H9 (cell line): ENCODE results near the gene DRGX. TPM values are rescaled to one million over a fixed set of nuclear protein-coding genes. Genes with fewer than 3 reads are reported as not detected.

Experiments
- DNase-seq: peaks from one replicate; pipeline ENCODE4 v3.0.0-alpha.2; 2017
- H2AFZ ChIP-seq: one replicate; pipeline ENCODE4 v1.6.1; 2013; ENCODE audit warnings: mild to moderate bottlenecking, low read length, control low read depth, moderate library complexity
- H2AK5ac ChIP-seq: 2 replicates; pipeline ENCODE4 v1.6.1; 2013; ENCODE audit warnings: low read length, control low read depth, mixed read lengths; ENCODE audit not compliant: insufficient read length
- H2BK120ac ChIP-seq: one replicate; pipeline ENCODE4 v1.6.1; 2013; ENCODE audit warnings: low read depth, mild to moderate bottlenecking, low read length, control low read depth, inconsistent platforms; ENCODE audit not compliant: poor library complexity, severe bottlenecking
- H2BK12ac ChIP-seq: 2 replicates; pipeline ENCODE4 v1.6.1; 2013; ENCODE audit warnings: low read length, control low read depth, mixed read lengths, low read depth; ENCODE audit not compliant: insufficient read length
- H2BK15ac ChIP-seq: 2 replicates; pipeline ENCODE4 v1.6.1; 2013; ENCODE audit warnings: low read depth, low read length, control low read depth
- H2BK20ac ChIP-seq: one replicate; pipeline ENCODE4 v1.6.1; 2013; ENCODE audit warnings: low read depth, mild to moderate bottlenecking, low read length, control low read depth, inconsistent platforms; ENCODE audit not compliant: poor library complexity, severe bottlenecking
- H2BK5ac ChIP-seq: 2 replicates; pipeline ENCODE4 v1.6.1; 2013; ENCODE audit warnings: low read length, control low read depth, mixed read lengths; ENCODE audit not compliant: insufficient read length
- H3K14ac ChIP-seq: 2 replicates; pipeline ENCODE4 v1.6.1; 2013; ENCODE audit warnings: low read length, control low read depth; ENCODE audit not compliant: insufficient read depth
- H3K18ac ChIP-seq: 2 replicates; pipeline ENCODE4 v1.6.1; 2013; ENCODE audit warnings: low read depth, mild to moderate bottlenecking, mixed read lengths, low read length, control low read depth; ENCODE audit not compliant: insufficient read length
- H3K23ac ChIP-seq: 2 replicates; pipeline ENCODE4 v1.6.1; 2013; ENCODE audit warnings: low read length, control low read depth, mixed read lengths, low read depth; ENCODE audit not compliant: insufficient read length
- H3K23me2 ChIP-seq: 2 replicates; pipeline ENCODE4 v1.6.1; 2013; ENCODE audit warnings: low read depth, mild to moderate bottlenecking, mixed read lengths, low read length, control low read depth; ENCODE audit not compliant: insufficient read length, poor library complexity, severe bottlenecking
- H3K27ac ChIP-seq: 2 replicates; pipeline ENCODE4 v1.5.1; 2013; ENCODE audit warnings: low read length, control low read depth, mixed read lengths, low read depth; ENCODE audit not compliant: insufficient read length
- H3K27me3 ChIP-seq: 2 replicates; pipeline ENCODE4 v1.6.1; 2013; ENCODE audit warnings: low read length, control low read depth, inconsistent platforms; ENCODE audit not compliant: insufficient read depth
- H3K4ac ChIP-seq: 2 replicates; pipeline ENCODE4 v1.6.1; 2013; ENCODE audit warnings: low read depth, mild to moderate bottlenecking, control low read depth, inconsistent platforms, low read length, moderate library complexity
- H3K4me1 ChIP-seq: 2 replicates; pipeline ENCODE4 v1.6.1; 2013; ENCODE audit warnings: low read length, control low read depth, inconsistent platforms; ENCODE audit not compliant: insufficient read depth
- H3K4me2 ChIP-seq: 2 replicates; pipeline ENCODE4 v1.6.1; 2013; ENCODE audit warnings: low read length, control low read depth, mixed read lengths; ENCODE audit not compliant: insufficient read length, insufficient read depth
- H3K56ac ChIP-seq: 2 replicates; pipeline ENCODE4 v1.6.1; 2013; ENCODE audit warnings: low read depth, mild to moderate bottlenecking, mixed read lengths, low read length, control low read depth; ENCODE audit not compliant: insufficient read length
- H3K79me1 ChIP-seq: 2 replicates; pipeline ENCODE4 v1.6.1; 2013; ENCODE audit warnings: low read depth, mild to moderate bottlenecking, moderate library complexity, low read length, control low read depth, inconsistent platforms; ENCODE audit not compliant: insufficient read depth, poor library complexity, severe bottlenecking
- H3K79me2 ChIP-seq: 2 replicates; pipeline ENCODE4 v1.6.1; 2013; ENCODE audit warnings: low read length, control low read depth, inconsistent platforms; ENCODE audit not compliant: insufficient read depth
- H3K9ac ChIP-seq: 2 replicates; pipeline ENCODE4 v1.6.1; 2013; ENCODE audit warnings: low read length, control low read depth, mixed read lengths; ENCODE audit not compliant: insufficient read length; ENCODE audit errors: extremely low read depth
- H3K9me3 ChIP-seq: one replicate; pipeline ENCODE4 v1.6.1; 2013; ENCODE audit warnings: low read depth, low read length, inconsistent platforms; ENCODE audit not compliant: control insufficient read depth
- H3T11ph ChIP-seq: one replicate; pipeline ENCODE4 v1.6.1; 2013; ENCODE audit warnings: mild to moderate bottlenecking, low read length, control low read depth, inconsistent platforms
- H4K20me1 ChIP-seq: one replicate; pipeline ENCODE4 v1.6.1; 2013; ENCODE audit not compliant: control insufficient read depth, insufficient read length, insufficient read depth
- H4K5ac ChIP-seq: 2 replicates; pipeline ENCODE4 v1.6.1; 2013; ENCODE audit warnings: low read depth, mild to moderate bottlenecking, mixed read lengths, low read length, control low read depth; ENCODE audit not compliant: insufficient read length
- H4K8ac ChIP-seq: replicated peaks from 2 replicates; pipeline ENCODE4 v1.6.1; 2013; ENCODE audit warnings: low read length, control low read depth, mixed read lengths, low read depth; ENCODE audit not compliant: insufficient read length
- H4K91ac ChIP-seq: 2 replicates; pipeline ENCODE4 v1.6.1; 2013; ENCODE audit warnings: low read depth, mild to moderate bottlenecking, moderate library complexity, mixed read lengths, low read length, control low read depth; ENCODE audit not compliant: insufficient read length
- H3K27ac Mint-ChIP-seq, 3 experiments: 2 replicates in 2 of 3; 3 replicates in 1 of 3; pipeline ENCODE4 v1.8.0; 2020 to 2021; ENCODE audit warnings: mixed read lengths in 3 of 3, mild to moderate bottlenecking in 1 of 3, moderate library complexity in 1 of 3
- H3K27me3 Mint-ChIP-seq: 2 replicates; pipeline ENCODE4 v1.8.0; 2021; ENCODE audit warnings: low read depth, mild to moderate bottlenecking, moderate library complexity, mixed read lengths
- H3K36me3 Mint-ChIP-seq, 3 experiments: 2 replicates in 2 of 3; 3 replicates in 1 of 3; pipeline ENCODE4 v1.8.0; 2020 to 2021; ENCODE audit warnings: low read depth in 3 of 3, mixed read lengths in 3 of 3; ENCODE audit not compliant: insufficient read depth in 1 of 3
- H3K4me1 Mint-ChIP-seq, 2 experiments: 2 replicates each; pipeline ENCODE4 v1.8.0; 2020; ENCODE audit warnings: mixed read lengths in 2 of 2
- H3K4me3 Mint-ChIP-seq, 2 experiments: 2 replicates in 1 of 2; 3 replicates in 1 of 2; pipeline ENCODE4 v1.8.0; 2020 to 2021; ENCODE audit warnings: mild to moderate bottlenecking in 2 of 2, mixed read lengths in 2 of 2, moderate library complexity in 1 of 2
- H3K9me3 Mint-ChIP-seq, 2 experiments: 2 replicates in 1 of 2; 3 replicates in 1 of 2; pipeline ENCODE4 v1.8.0; 2020; ENCODE audit warnings: mild to moderate bottlenecking in 2 of 2, mixed read lengths in 2 of 2, moderate library complexity in 1 of 2
- CTCF ChIP-seq: fragments of 200-600 bp; sonication (generic); conservative IDR thresholded peaks from 3 replicates; pipeline ENCODE4 v1.8.0; 2021; ENCODE audit warnings: antibody characterized with exemption, mild to moderate bottlenecking
- WGBS: extraction: QIAGEN DNeasy Blood & Tissue Kit; methylation state at CpG from one replicate; pipeline ENCODE4 v1.1.7; 2013; ENCODE audit warnings: missing lambda C conversion rate, low lambda C conversion rate, mixed read lengths; ENCODE audit not compliant: insufficient read length; ENCODE audit errors: extremely low coverage; 5-methylcytosine and 5-hydroxymethylcytosine counted together
- total RNA-seq: library from RNA; stranded (reverse); gene quantifications from 2 replicates; pipeline ENCODE4 v1.2.1, GENCODE V29; 2021

The DRGX gene
- total RNA-seq, 1 experiment from 2014 or later = not detected

- Histone ChIP-seq H3K14ac (no peak overlapping the region), H3K56ac (no peak overlapping the region), H2BK12ac (no peak overlapping the region), H2BK20ac (no peak overlapping the region), H3K9ac (no peak overlapping the region), H3K23me2 (no peaks in the 10 kb centered on the region), H4K91ac (no peak overlapping the region), H4K5ac (no peak overlapping the region), H4K20me1 (no peaks in the 10 kb centered on the region), H3K27ac (no peak overlapping the region), H4K8ac (no peak overlapping the region), H3K79me1 (no peaks in the 10 kb centered on the region), H3K4me2 (no peak overlapping the region), H2AFZ (no peak overlapping the region), H3K4ac (no peak overlapping the region), H3T11ph (no peak overlapping the region), H2BK5ac (no peak overlapping the region), H3K23ac (no peak overlapping the region), H2BK15ac (no peak overlapping the region), H3K79me2 (no peaks in the 10 kb centered on the region), H3K9me3 (no peaks in the 10 kb centered on the region), H2BK120ac (no peak overlapping the region), H2AK5ac (no peak overlapping the region), H3K18ac (no peak overlapping the region), H3K4me1 (no peaks in the 10 kb centered on the region), H3K27me3 (no peaks in the 10 kb centered on the region)
- WGBS = no CpG with 5 or more reads among the region's 2 CpGs
- Mint-ChIP-seq H3K9me3 (peaks cover 6% of the 10 kb centered on the region in 2 experiments; a peak in 3 of 5 replicates), H3K4me3 (no peak overlapping the region), H3K27ac (no peak overlapping the region), H3K27me3 (peaks cover 12% of the 10 kb centered on the region), H3K4me1 (peaks cover 4 to 9% of the 10 kb centered on the region in 2 experiments; a peak in 3 of 4 replicates), H3K36me3 (no peaks in the 10 kb centered on the region; a peak in 1 of 7 replicates)
- peak; percentile 49 for TF ChIP-seq CTCF
- DNase-seq = no peak
These were observed 22.4 kb upstream of the DRGX start for GRCh38 chr10:49418328-49418727.
